HepG2 (cell line): ENCODE data around the gene MTX1. TPM values are rescaled to one million over a fixed set of nuclear protein-coding genes. Genes with fewer than 3 reads are reported as not detected.

ENCODE experiments used
- ARID3A ChIP-seq: IDR thresholded peaks from 2 replicates; pipeline ENCODE4 v1.6.1; 2012; ENCODE audit warnings: low read depth, low read length, improper control_type of control experiment
- CC2D1A ChIP-seq: sonication (generic); formaldehyde crosslinking; IDR thresholded peaks from 2 replicates; pipeline ENCODE4 v1.8.1; 2023; ENCODE audit warnings: mild to moderate bottlenecking, missing genetic modification reagents
- CREM ChIP-seq, 2 experiments: sonication (generic) in 1 of 2; formaldehyde crosslinking in 1 of 2; IDR thresholded peaks; 2 replicates each; pipeline versions ENCODE4 v1.4.0 to v1.6.1; 2016 to 2020; ENCODE audit warnings: antibody characterized with exemption in 1 of 2, mild to moderate bottlenecking in 1 of 2, missing genetic modification reagents in 1 of 2
- HDAC1 ChIP-seq: sonication (generic); formaldehyde crosslinking; IDR thresholded peaks from 2 replicates; pipeline ENCODE4 v1.5.1; 2020; ENCODE audit warnings: mild to moderate bottlenecking, missing genetic modification reagents
- MEIS1 ChIP-seq: sonication (generic); formaldehyde crosslinking; IDR thresholded peaks from 2 replicates; pipeline ENCODE4 v1.9.0; 2021; ENCODE audit warnings: mild to moderate bottlenecking, missing genetic modification reagents, moderate library complexity, borderline replicate concordance
- MLLT10 ChIP-seq: sonication (generic); formaldehyde crosslinking; IDR thresholded peaks from 2 replicates; pipeline ENCODE4 v1.4.0; 2020; ENCODE audit warnings: missing genetic modification reagents
- NCOA2 ChIP-seq: sonication (generic); formaldehyde crosslinking; IDR thresholded peaks from 2 replicates; pipeline ENCODE4 v1.8.0; 2022; ENCODE audit warnings: inconsistent platforms
- PAWR ChIP-seq: sonication (generic); formaldehyde crosslinking; IDR thresholded peaks from 2 replicates; pipeline ENCODE4 v1.4.0; 2020; ENCODE audit warnings: missing genetic modification reagents, mild to moderate bottlenecking, borderline replicate concordance
- RAD21 ChIP-seq: fragments of 450-650 bp; formaldehyde crosslinking; IDR thresholded peaks from 2 replicates; pipeline ENCODE4 v1.5.0; 2020; ENCODE audit warnings: mild to moderate bottlenecking
- RFX5 ChIP-seq: IDR thresholded peaks from 2 replicates; pipeline ENCODE4 v1.6.1; 2011; ENCODE audit warnings: low read depth, low read length, improper control_type of control experiment
- SAP130 ChIP-seq: IDR thresholded peaks from 2 replicates; pipeline ENCODE4 v1.6.1; 2016; ENCODE audit warnings: low read depth
- SIX1 ChIP-seq: sonication (generic); formaldehyde crosslinking; IDR thresholded peaks from 2 replicates; pipeline ENCODE4 v1.4.0; 2020; ENCODE audit warnings: missing genetic modification reagents, borderline replicate concordance
- SMYD3 ChIP-seq: sonication (generic); formaldehyde crosslinking; IDR thresholded peaks from 2 replicates; pipeline ENCODE4 v1.8.1; 2023; ENCODE audit warnings: mild to moderate bottlenecking, missing genetic modification reagents
- SNAPC4 ChIP-seq: sonication (generic); formaldehyde crosslinking; IDR thresholded peaks from 2 replicates; pipeline ENCODE4 v1.4.0; 2020; ENCODE audit warnings: mild to moderate bottlenecking, missing genetic modification reagents
- TCF12 ChIP-seq, 2 experiments: fragments of 450-650 bp in 1 of 2; sonication (generic) in 1 of 2; formaldehyde crosslinking in 1 of 2; IDR thresholded peaks; 2 replicates each; pipeline versions ENCODE4 v1.6.1 to v1.8.0; 2017 to 2022; ENCODE audit warnings: antibody characterized with exemption in 1 of 2, mild to moderate bottlenecking in 1 of 2, missing genetic modification reagents in 1 of 2, moderate library complexity in 1 of 2
- ZNF230 ChIP-seq: sonication (generic); formaldehyde crosslinking; IDR thresholded peaks from 2 replicates; pipeline ENCODE4 v1.4.0; 2020; ENCODE audit warnings: mild to moderate bottlenecking, missing genetic modification reagents
- ZNF234 ChIP-seq: sonication (generic); formaldehyde crosslinking; conservative IDR thresholded peaks from 2 replicates; pipeline ENCODE4 v1.5.1; 2020; ENCODE audit warnings: mild to moderate bottlenecking, missing genetic modification reagents
- ZNF296 ChIP-seq: sonication (generic); formaldehyde crosslinking; conservative IDR thresholded peaks from 2 replicates; pipeline ENCODE4 v1.5.0; 2020; ENCODE audit warnings: mild to moderate bottlenecking, missing genetic modification reagents
- ZNF367 ChIP-seq: sonication (generic); formaldehyde crosslinking; IDR thresholded peaks from 2 replicates; pipeline ENCODE4 v1.4.0; 2020; ENCODE audit warnings: missing genetic modification reagents, borderline replicate concordance
- ZNF512 ChIP-seq: sonication (generic); formaldehyde crosslinking; IDR thresholded peaks from 2 replicates; pipeline ENCODE4 v1.4.0; 2020; ENCODE audit warnings: mild to moderate bottlenecking, missing genetic modification reagents
- ZNF543 ChIP-seq: sonication (generic); formaldehyde crosslinking; IDR thresholded peaks from 2 replicates; pipeline ENCODE4 v1.4.0; 2020; ENCODE audit warnings: mild to moderate bottlenecking, missing genetic modification reagents
- ZNF644 ChIP-seq: IDR thresholded peaks from 2 replicates; pipeline ENCODE4 v1.6.1; 2016; ENCODE audit warnings: low read depth
- ZNF879 ChIP-seq: sonication (generic); formaldehyde crosslinking; IDR thresholded peaks from 2 replicates; pipeline ENCODE4 v1.8.1; 2023; ENCODE audit warnings: missing genetic modification reagents
- polyA plus RNA-seq, 8 experiments: library from polyadenylated mRNA; depleted of rRNA in 3 of 8; stranded (reverse) in 7 of 8; unstranded in 1 of 8; fragments of >200 nt; fragmentation: Illumina TruSeq in 4 of 8; extraction: Trizol in 4 of 8; gene quantifications; 2 replicates each; pipeline versions ENCODE4 v1.2.1 to v1.2.3, GENCODE V29; 2011 to 2016; ENCODE audit warnings: low read depth in 4 of 8, missing spikeins in 1 of 8, mixed read lengths in 1 of 8; ENCODE audit not compliant: insufficient read depth in 1 of 8
- total RNA-seq, 5 experiments: library from RNA; depleted of rRNA; stranded (reverse); fragments of >200 nt; fragmentation: Illumina TruSeq; extraction: Trizol; gene quantifications; 2 replicates each; pipeline ENCODE4 v1.2.3, GENCODE V29; 2016; ENCODE audit warnings: low read depth in 1 of 5

The MTX1 gene
- total and polyA plus RNA-seq, 2 of the 13 experiments (the other 11 are each of a cell fraction or from before 2014, with no cell fraction given), result 64.5 to 72.6 TPM

GRCh38 chr1:155172732-155173477 is 35.6 kb upstream of the MTX1 start, which contains the start of gene KRTCAP2 (continued):
- TF ChIP-seq ARID3A (no peak), SNAPC4 (CRISPR knock-in tag) (peak; percentile 24; the same call in 1 of the 2 replicates), ZNF296 (CRISPR knock-in tag) (no peak), RFX5 (no peak), ZNF644 (CRISPR knock-in tag) (no peak), PAWR (CRISPR knock-in tag) (no peak), ZNF512 (CRISPR knock-in tag) (0 out of 2 replicates have a peak, but pooled peaks have one; percentile 52), MEIS1 (CRISPR knock-in tag) (no peak), ZNF879 (no peak), HDAC1 (CRISPR knock-in tag) (peak; percentile 67), SIX1 (CRISPR knock-in tag) (no peak), ZNF230 (CRISPR knock-in tag) (no peak), NCOA2 (CRISPR knock-in tag) (peak; percentile 49), ZNF234 (no peak), MLLT10 (CRISPR knock-in tag) (no peak), SMYD3 (no peak), CC2D1A (no peak), ZNF543 (CRISPR knock-in tag) (no peak), RAD21 (CRISPR knock-in tag) (peak; percentile 37; the same call in 1 of the 2 replicates), ZNF367 (CRISPR knock-in tag) (no peak), TCF12 (IDR thresholded peaks at IDR 0.05) (no peak), TCF12 (CRISPR knock-in tag; IDR thresholded peaks at IDR 0.05) (peak; percentile 72; the same call in 1 of the 2 replicates), CREM (IDR thresholded peaks at IDR 0.05) (peak; percentile 67; the same call in 1 of the 2 replicates), CREM (CRISPR knock-in tag; IDR thresholded peaks at IDR 0.05) (no peak), SAP130 (CRISPR knock-in tag) (peak; percentile 83)
